HG03378 (cell line): ENCODE results near the gene DENND4A.
A peak's percentile ranks its signal among the peaks of the same experiment; 100 is the strongest.
"Not testable (repeated sequence)": the region's sequence is repeated elsewhere in the genome, so short reads cannot be mapped to it uniquely, and the experiment has no call there.

Experiments
- ATAC-seq: cut with Tn5 transposase; IDR thresholded peaks from one replicate; pipeline ENCODE4 v1.9.1; 2021; ENCODE audit warnings: mild to moderate bottlenecking, moderate library complexity; ENCODE audit not compliant: unreplicated experiment

Gene DENND4A

DNA sequence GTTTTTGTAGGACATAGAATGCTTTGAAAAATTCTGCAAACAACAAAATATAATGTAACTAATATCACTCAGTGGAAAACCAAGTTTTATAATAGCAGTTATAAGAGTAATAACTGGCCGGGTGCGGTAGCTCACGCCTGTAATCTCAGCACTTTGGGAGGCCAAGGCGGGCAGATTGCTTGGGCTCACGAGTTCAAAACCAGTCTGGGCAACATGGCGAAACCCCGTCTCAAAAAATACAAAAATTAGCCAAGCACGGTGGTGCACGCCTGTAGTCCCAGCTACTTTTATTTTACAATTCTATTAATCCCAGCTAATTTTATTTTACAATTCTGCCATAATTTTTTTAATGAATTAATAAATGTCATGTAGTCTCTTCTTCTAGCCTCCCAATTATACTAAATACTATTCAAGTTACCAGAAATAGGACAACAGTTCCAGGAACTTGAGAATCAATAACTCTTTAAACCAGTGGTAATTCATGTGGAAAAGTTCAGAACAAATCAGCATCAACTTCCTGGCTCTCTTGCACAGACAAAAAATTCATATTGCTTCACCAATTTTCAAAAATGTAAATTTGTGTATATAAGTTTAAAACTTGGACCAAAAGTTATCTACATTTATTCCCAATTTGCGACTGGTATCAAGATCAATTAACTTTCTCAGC lies 2.2 kb downstream of the DENND4A start:
- ATAC-seq, result no peak

DNA sequence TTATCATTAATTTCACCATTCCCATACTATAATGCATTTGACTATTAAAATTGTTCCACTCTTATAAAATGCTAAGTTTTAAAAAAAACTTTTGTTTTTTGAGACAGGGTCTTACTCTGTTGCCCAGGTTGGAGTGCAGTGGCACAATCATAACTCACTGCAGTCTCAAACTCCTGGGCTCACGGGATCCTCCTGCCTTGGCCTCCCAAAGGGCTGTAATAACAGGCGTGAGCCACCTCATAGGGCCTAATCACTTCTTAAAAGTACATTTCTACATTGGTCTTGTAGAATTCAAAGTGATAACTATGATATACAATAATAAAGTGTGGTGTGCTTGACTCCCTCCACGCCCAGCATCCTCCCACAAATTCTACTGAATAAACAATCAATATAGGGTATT lies 3.0 kb downstream of the DENND4A start:
- ATAC-seq, result no peak

DNA sequence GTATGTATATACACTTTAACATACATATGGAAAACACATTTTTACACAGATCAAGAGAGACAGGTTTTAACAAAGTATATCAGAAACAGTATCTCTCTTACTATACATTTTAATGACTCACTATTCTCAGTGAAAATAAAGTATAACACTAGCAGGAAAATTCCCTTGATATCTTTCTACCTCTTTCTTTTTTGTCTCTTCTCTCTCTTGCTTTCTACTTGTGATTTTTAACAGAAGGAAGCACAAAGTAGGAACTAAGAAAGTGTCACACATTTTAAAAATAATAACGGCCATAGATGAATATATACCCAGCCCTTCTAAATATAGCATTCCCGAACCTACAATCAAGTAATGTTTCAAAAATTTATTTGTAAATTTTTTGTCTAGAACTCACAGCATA lies 4.8 kb downstream of the DENND4A start:
- no peak for ATAC-seq

DNA sequence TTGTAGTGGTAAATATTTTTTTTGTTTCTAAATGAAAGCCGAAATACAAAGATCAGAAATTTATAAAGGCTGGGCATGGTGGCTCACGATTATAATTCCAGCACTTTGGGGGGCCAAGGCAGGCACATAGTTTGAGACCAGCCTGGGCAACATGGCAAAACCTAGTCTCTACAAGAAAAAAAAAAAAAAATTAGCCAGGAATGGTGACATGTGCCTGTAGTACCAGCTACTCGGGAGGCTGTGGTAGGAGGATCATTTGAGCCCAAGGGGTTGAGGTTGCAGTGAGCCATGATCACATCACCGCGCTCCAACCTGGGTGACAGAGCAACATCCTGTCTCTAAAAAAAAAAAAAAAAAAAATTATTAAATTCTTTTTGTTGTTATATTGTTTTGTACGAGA lies 6.9 kb downstream of the DENND4A start:
- no peak for ATAC-seq

DNA sequence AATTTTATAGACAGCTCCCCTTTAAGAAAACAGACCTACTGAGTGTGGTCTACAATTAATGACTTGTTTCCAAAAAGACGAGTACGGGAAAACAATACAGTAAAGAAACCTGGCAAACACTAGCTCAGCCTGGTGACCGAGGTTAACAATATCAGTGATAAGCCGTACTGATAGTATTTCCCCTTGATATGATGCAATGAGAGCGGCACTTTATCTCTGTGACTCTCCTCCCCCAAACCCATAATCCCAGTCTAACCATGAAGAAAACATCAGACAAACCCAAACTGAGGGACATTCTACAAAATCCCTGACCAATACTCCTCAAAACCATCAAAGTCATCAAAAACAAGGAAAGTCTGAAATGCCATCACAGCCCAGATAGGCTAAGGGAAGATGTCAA lies 8.2 kb downstream of the DENND4A start:
- no peak for ATAC-seq

DNA sequence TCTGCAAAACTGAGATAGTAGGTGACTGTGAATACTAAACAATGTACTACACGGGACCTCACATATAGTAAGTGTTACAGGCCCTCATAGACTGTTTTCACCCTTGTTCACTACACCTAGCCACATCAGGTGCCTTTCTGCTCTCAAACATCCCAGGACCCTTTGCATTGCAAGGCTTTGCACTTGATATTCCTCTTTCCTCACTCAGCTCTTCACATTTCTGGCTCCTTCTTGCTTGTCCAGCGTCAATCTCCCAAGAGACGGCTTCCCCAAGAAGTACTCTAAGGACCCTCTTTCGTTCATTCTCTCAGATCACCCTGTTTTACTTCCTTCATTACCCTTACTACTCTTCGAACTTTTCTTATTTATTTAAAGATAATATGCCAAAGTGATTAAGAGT lies 10.0 kb downstream of the DENND4A start:
- ATAC-seq, result no peak

DNA sequence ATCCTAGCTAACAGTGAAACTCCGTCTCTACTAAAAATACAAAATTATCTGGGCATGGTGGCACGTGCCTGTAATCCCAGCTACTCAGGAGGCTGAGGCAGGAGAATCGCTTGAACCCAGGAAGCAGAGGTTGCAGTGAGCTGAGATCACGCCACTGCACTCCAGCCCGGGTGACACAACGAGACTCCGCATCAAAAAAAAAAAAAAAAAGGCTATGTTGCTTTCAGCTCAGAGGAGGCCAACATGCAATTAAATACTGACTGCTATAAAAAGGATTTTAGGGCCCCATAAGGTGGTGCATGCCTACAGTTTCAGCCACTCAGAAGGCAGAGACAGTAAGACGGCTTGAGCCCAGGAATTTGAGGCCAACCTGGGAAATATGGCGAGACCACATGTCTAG lies 13.4 kb downstream of the DENND4A start:
- not testable (repeated sequence) for ATAC-seq

DNA sequence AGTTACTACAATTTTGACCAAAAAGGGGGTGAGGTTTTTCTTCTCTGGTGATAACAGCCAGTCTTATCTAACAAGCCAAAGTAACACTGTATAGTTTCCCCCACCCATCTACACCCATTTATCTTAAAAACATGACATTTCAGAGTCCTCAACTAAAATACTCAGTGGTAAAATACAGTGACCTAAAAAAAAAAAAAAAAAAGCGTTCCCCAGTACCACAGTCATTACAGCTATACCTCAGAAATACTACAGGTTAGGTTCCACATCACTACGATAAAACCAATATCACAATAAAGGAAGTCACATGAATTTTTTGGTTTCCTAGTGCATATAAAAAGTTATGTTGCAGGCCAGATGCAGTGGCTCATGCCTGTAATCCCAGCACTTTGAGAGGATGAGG lies 13.8 kb downstream of the DENND4A start:
- ATAC-seq, result no peak

DNA sequence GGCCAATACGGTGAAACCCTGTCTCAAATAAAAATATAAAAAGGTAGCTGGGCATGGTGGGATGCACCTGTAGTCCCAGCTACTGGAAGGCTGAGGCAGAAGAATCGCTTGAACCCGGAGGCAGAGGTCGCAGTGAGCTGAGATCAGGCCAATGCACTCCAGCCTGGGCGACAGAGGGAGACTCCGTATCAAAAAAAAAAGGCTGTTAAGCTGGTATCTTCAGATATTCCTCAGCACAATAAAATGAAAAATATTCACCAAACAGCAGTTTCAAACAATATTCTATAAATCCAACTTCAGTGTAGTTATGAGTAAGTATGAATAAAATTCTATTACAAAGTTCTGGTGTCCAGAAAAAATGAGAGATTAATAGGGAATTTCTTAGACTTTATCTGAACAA lies 14.2 kb downstream of the DENND4A start:
- no peak for ATAC-seq

DNA sequence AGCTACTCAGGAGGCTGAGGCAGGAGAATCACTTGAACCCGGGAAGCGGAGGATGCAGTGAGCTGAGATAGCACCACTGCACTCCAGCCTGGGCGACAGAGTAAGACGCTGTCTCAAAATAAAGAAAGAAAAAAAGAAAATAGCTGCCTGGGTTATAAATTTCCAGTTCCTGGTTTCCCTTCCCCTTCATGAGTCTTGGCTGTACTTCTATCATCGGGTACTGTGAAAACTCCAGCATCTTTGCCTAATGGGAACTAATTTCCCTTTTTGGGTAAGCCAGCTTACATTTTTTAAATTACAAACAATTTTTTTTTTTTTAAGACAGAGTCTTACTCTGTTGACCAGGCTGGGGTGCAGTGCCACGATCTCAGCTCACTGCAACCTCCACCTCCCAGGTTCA lies 15.0 kb downstream of the DENND4A start:
- ATAC-seq, result no peak

DNA sequence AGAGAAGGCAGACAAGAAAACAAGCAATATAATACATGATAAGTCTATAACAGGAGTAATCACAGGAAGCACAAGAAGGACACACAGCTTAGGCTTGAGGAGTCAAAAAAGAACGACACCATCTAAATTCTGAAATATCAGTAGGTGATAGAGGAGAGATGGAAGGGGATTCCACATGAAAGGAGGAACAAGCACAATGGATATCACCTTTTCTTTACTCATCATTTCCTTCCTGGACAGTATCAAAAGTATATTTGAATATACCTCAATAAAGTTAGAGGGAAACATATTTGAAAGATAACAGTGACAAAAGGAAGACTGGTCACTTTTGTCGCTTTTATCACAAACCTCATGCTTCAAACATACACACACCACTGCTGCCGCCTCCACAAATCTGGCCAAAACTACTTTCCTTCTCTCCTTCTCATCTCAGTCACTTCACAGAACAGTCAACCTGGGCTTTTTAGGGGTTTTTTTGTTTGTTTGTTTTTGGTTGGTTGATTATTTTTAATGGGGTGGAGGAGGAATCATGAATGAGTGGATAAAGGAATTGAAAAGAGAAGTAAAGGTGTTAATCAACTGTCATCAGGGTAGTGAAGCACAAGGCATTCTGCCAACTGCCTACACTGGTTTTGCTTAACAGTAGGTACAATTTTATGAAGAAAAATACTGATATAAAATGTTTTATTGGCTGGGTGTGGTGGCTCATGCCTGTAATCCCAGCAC lies 18.5 kb downstream of the DENND4A start:
- peak; percentile 65 for ATAC-seq

DNA sequence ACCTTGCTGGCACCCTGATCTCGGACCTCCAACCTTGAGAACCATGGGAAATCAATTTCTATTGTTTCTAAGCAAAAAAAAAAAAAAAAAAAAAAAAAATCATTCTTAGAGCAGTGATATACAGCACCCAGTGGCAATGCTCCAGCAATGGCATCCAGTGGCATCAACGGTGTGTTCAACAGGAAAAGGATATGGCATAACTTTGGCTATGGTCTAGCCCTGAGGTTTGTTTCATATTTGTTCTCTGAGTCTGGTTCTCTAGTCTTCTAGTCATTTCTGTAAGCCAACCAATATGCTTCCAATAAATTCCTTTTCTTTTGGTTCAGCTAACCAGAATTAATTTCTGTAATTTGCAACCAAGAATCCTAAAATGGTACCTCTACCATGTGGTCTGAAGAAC lies 19.2 kb downstream of the DENND4A start:
- ATAC-seq, result no peak

DNA sequence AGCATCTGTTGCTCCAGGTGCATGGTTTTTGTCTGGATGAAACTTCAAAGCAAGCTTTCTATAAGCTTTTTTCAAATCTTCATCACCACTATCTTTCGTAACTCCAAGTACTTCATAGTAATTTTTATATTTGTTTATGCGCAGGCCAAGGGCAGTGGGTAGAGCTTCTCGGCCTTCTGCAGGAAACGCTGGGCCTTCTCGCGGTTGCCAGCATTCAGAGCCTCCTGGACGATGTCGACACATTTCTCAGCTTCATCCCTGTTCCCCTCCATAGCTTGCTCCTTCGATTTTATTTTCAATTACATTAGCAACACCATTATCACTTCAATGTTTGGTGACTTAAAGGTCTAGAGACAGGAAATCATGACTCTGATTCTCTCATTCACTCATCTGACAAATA lies 20.2 kb downstream of the DENND4A start:
- no peak for ATAC-seq

DNA sequence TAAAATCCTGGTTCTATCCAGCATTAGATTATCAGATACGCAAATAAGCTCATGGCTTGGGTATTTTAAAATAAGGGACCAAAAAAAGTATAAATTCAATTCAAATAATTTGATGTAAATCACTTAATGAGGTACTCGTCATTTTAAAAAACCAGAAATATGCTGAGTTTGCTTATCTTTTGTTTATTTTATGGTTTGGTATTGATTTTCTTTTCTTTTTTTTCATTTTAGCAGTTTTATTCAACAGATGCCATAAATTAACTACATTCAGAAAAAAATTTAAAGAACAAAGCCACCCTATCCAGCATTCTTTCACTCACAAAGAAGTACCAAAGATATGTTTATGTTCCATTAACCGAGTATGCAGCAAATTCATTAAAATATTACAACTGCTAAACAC lies 22.6 kb downstream of the DENND4A start:
- no peak for ATAC-seq

DNA sequence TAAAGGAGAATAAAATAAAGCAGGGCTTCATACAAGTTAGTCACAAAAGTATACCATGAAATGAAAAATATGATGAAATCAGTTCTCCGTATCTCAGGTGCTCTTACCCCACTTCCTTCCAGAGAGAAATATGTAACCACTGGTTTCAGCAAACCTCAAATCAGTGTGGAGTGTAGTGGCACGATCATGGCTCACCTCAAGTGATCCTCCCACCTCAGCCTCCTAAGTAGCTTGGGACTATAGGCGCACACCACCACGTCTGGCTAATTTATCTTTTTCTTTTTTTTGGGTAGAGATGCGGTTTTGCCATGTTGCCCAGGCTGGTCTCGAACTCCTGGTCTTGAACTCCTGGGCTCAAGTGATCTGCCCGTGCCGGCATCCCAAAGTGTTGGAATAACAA lies 24.2 kb downstream of the DENND4A start:
- ATAC-seq, result no peak

DNA sequence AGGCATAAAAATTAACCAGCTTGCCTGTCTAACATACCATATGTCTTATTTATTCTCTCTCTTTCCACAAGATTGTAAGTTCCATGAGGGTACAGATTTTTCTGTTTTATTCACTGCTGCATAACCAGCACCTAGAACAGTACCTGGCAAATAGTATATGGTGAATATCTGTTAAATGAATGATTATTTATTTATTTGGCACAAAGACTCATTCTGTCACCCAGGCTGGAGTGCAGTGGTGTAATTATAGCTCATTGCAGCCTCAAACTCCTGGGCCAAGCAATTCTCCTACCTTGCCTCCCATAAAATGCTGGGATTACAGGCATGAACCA lies 24.9 kb downstream of the DENND4A start:
- ATAC-seq, result no peak

DNA sequence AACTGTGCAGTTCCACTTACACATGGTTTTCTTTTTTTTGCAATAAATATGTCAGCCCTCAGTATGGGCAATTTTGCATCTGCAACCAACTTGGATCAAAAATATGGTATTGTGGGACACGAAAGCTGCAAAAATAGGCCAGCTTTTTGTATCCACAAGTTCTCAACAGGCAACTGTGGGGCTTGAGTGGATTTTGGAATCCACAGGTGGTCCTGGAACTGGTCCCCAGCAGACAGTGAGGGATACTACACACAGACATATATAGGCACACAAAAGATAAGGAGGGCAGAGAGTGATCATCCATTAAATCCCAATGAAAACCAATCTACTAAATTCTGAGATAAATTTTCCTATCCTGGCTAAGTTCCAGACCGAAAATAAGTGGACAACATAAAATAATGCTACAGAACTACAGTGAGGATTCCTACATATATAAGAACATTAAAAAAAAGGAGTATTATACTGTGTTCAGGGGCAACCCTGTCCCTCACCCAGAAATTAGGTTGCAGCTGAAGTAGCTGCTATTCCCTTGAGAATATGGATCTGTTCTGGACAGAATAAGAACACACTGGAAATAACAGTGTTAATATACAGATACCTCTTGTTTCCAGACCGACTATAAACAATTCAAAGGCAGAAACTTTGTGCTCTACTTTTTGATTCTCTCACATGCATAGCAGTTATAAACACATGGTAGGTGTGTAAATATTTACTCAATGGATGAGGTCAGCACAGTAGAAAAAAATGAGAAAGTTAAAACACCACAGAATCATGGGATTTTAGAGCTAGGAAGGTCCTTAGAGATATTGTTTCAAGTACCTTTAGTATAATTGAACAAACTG lies 25.4 kb downstream of the DENND4A start:
- no peak for ATAC-seq

DNA sequence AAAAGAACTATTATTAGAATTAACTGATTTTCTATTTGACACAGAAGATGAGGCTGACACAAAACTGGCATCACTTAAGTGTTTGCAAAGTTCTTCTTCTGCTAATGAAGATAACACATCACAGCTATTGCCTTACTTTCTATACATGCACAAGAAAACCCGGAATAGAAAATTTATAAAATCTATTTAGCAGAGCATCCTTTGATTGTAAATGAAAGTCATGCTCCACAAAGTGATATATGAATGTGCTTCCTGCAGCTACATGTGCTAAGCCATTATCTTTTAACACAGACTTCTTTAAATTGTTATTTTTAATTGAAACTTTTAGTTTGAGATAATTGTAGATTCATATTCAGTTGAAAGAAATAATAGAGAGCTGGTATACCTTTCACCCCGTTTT lies 27.0 kb downstream of the DENND4A start:
- ATAC-seq, result no peak

DNA sequence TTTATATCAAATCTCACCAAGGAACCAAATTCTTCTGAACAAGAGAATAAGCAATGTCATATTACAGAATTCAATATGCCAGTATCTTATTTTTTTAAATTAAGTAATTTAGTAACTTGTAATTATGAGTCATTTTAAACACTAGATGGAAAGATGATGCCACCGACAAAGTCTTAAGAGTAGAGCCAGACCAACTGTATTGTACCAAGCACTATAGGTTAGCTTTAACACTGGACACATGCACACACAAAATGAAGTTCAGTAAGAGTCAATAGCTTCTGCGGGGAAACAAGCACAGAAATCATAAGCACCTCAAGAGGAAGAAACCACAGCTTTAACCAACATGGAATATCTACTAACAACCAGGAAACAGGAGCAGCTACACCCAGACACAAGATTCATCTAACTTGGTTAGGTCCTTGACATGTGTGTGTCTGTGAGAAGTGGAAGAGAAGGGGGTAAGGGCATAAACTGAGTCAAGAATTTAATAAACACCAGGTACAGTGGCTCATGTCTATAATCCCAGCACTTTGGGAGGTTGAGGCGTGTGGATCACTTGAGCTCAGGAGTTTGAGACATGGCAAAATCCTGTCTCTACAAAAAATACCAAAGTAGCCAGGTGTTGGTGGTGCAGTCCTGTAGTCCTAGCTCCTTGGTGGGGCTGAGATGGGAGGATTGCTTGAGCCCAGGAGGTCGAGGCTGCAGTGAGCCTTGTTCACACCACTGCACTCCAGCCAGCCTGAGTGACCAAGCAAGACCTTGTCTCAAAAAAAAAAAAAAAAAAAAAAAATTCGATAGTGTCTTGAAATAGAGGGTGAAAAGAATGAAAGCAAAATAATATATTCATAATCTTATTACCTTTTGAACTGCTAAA lies 28.9 kb downstream of the DENND4A start:
- no peak for ATAC-seq

DNA sequence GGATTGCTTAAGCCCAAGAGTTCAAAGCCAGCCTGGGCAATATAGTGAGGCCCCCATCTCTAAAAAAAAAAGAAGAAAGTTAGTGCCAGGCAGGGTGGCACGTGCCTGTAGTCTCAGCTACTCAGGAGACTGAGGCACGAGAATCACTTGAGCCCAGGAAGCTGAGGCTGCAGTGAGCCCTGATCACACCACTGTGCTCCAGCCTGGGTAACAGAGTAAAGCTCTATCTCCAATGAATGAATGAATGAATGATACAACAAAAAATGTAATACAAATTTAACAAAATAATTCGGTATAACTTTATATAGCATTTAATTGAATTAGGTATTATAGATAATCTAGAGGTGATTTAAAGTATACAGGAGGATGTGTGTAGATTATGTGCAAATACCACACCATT lies 29.7 kb downstream of the DENND4A start:
- no peak for ATAC-seq
